HG02840 (cell line): ENCODE data around the gene ZNF227.
"Not testable (repeated sequence)": the region's sequence is repeated elsewhere in the genome, so short reads cannot be mapped to it uniquely, and the experiment has no call there.

Experiments
- ATAC-seq: cut with Tn5 transposase; IDR thresholded peaks from one replicate; pipeline ENCODE4 v1.9.1; 2021; ENCODE audit warnings: mild to moderate bottlenecking, moderate library complexity, moderate number of reproducible peaks; ENCODE audit not compliant: unreplicated experiment, low FRiP score

ZNF227 gene

GRCh38 chr19:44232867-44233266, 20.5 kb downstream of the ZNF227 start:
- ATAC-seq: no peak

DNA sequence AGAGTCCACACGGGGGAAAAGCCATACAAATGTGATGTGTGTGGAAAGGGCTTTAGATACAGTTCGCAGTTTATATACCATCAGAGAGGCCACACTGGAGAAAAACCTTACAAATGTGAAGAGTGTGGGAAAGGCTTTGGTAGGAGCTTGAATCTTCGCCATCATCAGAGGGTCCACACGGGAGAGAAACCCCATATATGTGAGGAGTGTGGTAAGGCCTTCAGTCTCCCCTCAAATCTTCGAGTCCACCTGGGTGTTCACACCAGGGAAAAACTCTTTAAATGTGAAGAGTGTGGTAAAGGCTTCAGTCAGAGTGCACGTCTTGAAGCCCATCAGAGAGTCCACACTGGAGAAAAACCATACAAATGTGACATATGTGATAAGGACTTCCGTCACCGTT, 24.1 kb downstream of the ZNF227 start:
- no peak for ATAC-seq

- ATAC-seq: not testable (repeated sequence)
Observed at GRCh38 chr19:44252332-44252731, 40.0 kb downstream of the ZNF227 start.

- ATAC-seq: not testable (repeated sequence)
Observed at GRCh38 chr19:44253392-44253791, 41.1 kb downstream of the ZNF227 start.

- ATAC-seq: no peak
Observed at GRCh38 chr19:44254496-44254895, 42.2 kb downstream of the ZNF227 start.

GRCh38 chr19:44255705-44256411, 43.5 kb downstream of the ZNF227 start:
- ATAC-seq: no peak

DNA sequence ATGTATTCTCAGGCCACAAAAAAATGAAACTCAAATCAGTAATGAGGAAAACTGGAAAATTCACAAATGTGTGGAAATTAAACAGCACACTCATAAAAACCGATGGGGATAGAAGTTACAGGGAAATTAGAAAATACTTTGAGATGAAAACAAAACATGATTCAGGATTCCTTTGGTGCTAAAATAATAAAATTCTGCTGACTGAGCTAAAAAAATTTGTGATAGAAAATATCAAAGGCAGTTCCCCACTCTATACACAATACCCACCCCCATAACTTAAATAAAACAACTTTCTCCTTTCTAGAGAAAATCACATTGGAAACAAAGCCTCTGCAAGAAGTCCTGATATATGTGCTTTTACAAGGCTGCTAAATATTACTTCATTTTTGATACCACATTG, 45.8 kb downstream of the ZNF227 start:
- ATAC-seq: no peak

- no peak for ATAC-seq
Observed at GRCh38 chr19:44258835-44259413, 46.6 kb downstream of the ZNF227 start.

- no peak for ATAC-seq
Observed at GRCh38 chr19:44260343-44260681, 48.0 kb downstream of the ZNF227 start.

DNA sequence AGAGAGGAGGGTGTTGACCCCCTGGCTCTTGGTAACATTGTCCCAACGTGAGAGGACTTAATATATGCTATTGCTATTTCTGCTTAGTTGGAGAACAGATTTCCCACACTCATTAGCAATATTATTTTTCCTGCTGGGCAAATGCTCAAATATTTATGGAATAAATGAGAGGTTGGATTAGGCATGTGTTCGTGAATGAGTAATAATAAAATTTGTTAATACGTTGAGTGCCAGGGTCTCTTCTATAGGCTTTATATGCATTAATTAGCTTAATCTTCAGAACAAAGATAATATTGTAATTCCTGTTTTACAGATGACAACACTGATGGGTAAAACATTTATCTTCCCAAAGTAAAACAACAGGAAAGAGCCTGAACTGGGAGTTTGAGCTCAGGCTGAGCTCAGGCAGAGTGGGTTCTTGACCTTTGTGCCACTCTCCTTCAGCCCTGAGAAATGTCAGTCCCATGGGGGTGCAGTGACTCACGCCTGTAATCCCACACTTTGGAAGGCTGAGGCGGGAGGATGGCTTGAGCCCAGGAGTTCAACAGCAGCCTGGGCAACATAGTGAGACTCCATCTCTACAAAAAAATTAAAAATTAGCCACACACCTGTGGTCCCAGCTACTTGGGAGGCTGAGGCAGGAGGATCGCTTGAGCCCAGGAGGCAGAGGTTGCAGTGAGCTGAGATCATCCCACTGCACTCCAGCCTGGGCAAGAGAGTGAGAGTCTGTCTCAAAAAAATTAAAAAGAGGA, 48.5 kb downstream of the ZNF227 start:
- ATAC-seq: no peak

GRCh38 chr19:44277331-44277730, 65.0 kb downstream of the ZNF227 start:
- ATAC-seq: no peak

- no peak for ATAC-seq
Observed at GRCh38 chr19:44278181-44278690, 65.9 kb downstream of the ZNF227 start.

DNA sequence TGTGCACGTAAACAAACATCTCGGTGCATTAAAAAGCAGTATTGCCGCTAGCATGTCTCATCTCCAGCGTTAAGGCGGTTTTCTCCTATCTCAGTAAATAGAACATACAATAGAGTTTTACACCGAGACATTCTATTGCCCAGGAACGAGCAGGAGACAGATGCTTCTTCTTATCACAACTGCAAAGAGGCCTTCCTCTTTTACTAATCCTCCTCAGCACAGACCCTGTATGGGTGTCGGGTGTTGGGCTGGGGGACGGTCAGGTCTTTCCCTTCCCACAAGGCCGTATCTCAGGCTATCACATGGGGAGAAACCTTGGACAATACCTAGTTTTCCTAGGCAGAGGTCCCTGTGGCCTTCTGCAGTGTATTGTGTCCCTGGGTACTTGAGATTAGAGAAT, 68.6 kb downstream of the ZNF227 start:
- no peak for ATAC-seq

DNA sequence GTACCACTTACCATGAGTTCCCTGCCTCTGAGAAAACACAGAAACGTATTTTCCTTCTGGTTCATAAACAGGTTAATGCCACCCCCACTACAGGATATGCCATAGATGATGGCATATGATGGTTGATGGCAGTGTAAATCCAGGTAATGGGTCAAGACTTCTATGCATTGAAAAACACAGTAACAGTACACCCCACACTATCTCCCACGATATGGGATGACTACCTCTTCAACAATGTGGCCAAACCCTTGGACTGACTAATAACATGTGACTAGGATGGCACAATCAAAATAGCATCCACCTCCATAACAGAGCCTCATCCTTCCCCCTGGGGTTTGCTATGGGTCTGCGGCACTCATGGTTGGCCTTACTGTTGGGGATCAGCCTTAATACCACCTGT, 70.5 kb downstream of the ZNF227 start:
- no peak for ATAC-seq

DNA sequence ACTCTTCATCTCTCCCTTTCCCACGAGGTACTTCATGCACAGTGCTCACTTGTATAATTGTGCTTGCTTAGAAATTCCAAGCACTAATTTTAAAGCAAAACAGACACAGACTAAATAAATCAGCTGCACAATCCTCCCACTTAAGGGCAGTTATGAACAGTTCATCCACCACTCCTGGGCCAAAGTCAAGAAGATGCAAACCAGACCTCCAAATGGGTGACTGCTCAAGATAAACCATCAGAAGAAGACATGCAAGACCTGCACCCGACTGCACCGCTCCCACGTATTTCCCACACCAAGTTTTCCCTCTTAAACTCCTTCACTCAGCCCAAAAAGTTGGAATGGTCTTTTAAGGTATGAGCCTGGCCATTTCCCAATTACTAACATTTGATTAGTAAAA, 72.6 kb downstream of the ZNF227 start:
- no peak for ATAC-seq
